IMR-90 (cell line): ENCODE data around the gene ABHD16B. TPM values are rescaled to one million over a fixed set of nuclear protein-coding genes. Genes with fewer than 3 reads are reported as not detected.

Experiments used
- polyA plus RNA-seq, 3 experiments: library from polyadenylated mRNA; depleted of rRNA; stranded (reverse); fragments of >200 nt; gene quantifications; 2 replicates each; pipeline ENCODE4 v1.2.3, GENCODE V29; 2012; ENCODE audit warnings: low replicate concordance in 1 of 3
- total RNA-seq: library from RNA; depleted of rRNA; stranded (reverse); fragments of >200 nt; gene quantifications from 2 replicates; pipeline ENCODE4 v1.2.3, GENCODE V29; 2012
- TF ChIP-seq, protein P1 (sequence below): fragments of 150-350 bp; IDR thresholded peaks from 2 replicates; pipeline ENCODE4 v1.6.1; 2017; ENCODE audit warnings: mild to moderate bottlenecking, antibody characterized with exemption, low read length, low read depth

The ABHD16B gene
- total and polyA plus RNA-seq, 2 of the 4 experiments (the other 2 are of a cell fraction) = 0.05 TPM; not detected in 1

DNA sequence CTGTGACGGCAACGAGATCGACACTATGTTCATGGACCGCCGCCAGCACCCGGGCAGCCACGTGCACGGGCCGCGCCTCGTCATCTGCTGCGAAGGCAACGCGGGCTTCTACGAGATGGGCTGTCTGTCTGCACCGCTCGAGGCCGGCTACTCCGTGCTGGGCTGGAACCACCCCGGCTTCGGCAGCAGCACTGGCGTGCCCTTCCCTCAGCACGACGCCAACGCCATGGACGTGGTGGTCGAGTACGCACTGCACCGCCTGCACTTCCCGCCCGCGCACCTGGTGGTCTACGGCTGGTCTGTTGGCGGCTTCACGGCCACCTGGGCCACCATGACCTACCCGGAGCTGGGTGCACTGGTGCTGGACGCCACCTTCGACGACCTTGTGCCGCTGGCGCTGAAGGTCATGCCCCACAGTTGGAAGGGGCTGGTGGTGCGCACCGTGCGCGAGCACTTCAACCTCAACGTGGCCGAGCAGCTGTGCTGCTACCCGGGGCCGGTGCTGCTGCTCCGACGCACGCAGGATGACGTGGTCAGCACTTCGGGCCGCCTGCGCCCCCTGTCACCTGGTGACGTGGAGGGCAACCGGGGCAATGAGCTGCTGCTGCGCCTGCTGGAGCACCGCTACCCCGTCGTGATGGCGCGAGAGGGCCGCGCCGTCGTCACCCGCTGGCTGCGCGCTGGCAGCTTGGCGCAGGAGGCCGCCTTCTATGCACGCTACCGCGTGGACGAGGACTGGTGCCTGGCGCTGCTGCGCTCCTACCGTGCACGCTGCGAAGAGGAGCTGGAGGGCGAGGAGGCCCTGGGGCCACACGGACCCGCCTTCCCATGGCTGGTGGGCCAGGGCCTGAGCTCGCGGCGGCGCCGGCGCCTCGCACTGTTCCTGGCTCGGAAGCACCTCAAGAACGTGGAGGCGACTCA is 943 bp downstream of the ABHD16B start (continued):
- TF ChIP-seq, protein P1, sequence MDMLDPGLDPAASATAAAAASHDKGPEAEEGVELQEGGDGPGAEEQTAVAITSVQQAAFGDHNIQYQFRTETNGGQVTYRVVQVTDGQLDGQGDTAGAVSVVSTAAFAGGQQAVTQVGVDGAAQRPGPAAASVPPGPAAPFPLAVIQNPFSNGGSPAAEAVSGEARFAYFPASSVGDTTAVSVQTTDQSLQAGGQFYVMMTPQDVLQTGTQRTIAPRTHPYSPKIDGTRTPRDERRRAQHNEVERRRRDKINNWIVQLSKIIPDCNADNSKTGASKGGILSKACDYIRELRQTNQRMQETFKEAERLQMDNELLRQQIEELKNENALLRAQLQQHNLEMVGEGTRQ = no peak
